PC-9 (cell line): Measurements from ENCODE around the gene RCE1.

ENCODE experiments used
- CTCF ChIP-seq: fragments of 200-600 bp; sonication (generic); conservative IDR thresholded peaks from 2 replicates; pipeline ENCODE4 v1.6.1; 2017; ENCODE audit warnings: mixed run types, antibody characterized with exemption, mild to moderate bottlenecking, moderate library complexity
- EZH2 ChIP-seq: fragments of 200-600 bp; sonication (generic); IDR thresholded peaks from 2 replicates; pipeline ENCODE4 v1.8.0; 2017; ENCODE audit warnings: antibody characterized with exemption, low read depth

DNA sequence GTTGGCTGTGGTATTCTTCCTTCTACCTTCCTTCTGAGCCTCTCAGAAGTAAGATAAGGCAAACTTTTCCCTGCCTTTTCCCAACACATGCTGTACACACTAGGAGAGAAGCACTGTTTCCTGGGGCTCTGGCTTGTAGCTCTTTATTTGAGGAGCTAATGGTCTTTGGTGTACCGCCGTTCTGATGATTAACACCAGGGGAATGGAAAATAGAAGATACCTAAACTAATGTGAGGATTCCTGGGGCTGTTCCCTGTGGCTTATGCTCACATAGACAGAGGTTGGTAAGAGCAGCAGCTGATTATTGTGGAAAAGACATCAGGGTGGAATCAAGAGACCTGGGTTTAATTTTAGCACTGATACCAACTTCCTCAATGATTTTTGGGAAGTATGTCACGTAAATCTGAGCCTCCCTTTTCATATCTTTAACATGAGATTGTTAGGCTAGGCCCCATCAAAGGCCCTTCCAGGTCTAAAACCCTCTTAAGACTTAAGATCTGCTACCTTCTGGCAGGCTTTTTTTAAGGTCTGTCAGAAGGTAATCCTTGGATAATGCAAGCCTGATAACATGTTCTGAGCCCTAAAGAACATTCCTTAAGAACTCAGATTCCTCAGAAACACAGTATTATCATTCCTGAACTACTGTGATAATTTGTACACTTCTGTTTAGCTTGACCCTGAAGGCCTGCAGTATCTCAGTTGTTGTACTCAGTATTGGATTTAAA, 24.8 kb upstream of the RCE1 start:
- TF ChIP-seq CTCF (no peak), EZH2 (no peak)
